Esophagus squamous epithelium (tissue), 5 donors: ENCODE measurements around the gene ERG28. TPM values are rescaled to one million over a fixed set of nuclear protein-coding genes. Genes with fewer than 3 reads are reported as not detected.
"Not testable (repeated sequence)": the region's sequence is repeated elsewhere in the genome, so short reads cannot be mapped to it uniquely, and the experiment has no call there.

Experiments used
- DNase-seq: peaks from one replicate; lab custom pipeline; 2025; lab: John Stamatoyannopoulos, UW
- H3K27ac ChIP-seq, 4 donors: fragments of 200-600 bp; sonication (generic); one replicate each; pipeline ENCODE4 v1.5.1; 2016 to 2019; ENCODE audit warnings: mild to moderate bottlenecking in 1 of 4
- H3K27me3 ChIP-seq, 4 donors: fragments of 200-600 bp; sonication (generic); 1 replicate in 3 of 4; 2 replicates in 1 of 4; pipeline versions ENCODE4 v1.5.1 to v1.6.0; 2017 to 2021; ENCODE audit warnings: antibody characterized with exemption in 1 of 4
- H3K36me3 ChIP-seq, 3 donors: fragments of 200-600 bp; sonication (generic); one replicate each; pipeline ENCODE4 v1.5.1; 2016 to 2019
- H3K4me1 ChIP-seq, 3 donors: fragments of 200-600 bp; sonication (generic); one replicate each; pipeline ENCODE4 v1.5.1; 2017 to 2019
- H3K4me3 ChIP-seq, 4 donors: fragments of 200-600 bp; sonication (generic); 1 replicate in 3 of 4; 2 replicates in 1 of 4; pipeline ENCODE4 v1.5.1; 2016 to 2019; ENCODE audit warnings: mild to moderate bottlenecking in 2 of 4, moderate library complexity in 1 of 4
- H3K9me3 ChIP-seq, 3 donors: fragments of 200-600 bp; sonication (generic); one replicate each; pipeline ENCODE4 v1.5.1; 2016 to 2019
- POLR2A ChIP-seq, 4 donors: fragments of 450-650 bp; IDR thresholded peaks; one replicate each; pipeline ENCODE4 v1.6.1; 2017; ENCODE audit warnings: antibody characterized with exemption in 4 of 4, mild to moderate bottlenecking in 4 of 4, moderate library complexity in 3 of 4
- WGBS, 2 donors: methylation state at CpG; one replicate each; pipeline ENCODE4 v1.1.5; 2018; 5-methylcytosine and 5-hydroxymethylcytosine counted together
- intact Hi-C: fragments of 100-400 bp; cut with DNase I; formaldehyde crosslinking; loops from one replicate; pipeline ENCODE4 v1.15.0; 2022
- small RNA-seq, 4 donors: library from RNA; depleted of rRNA; stranded (forward); fragments of <200 nt; gene quantifications; one replicate each; pipeline ENCODE3, GENCODE V24; 2016
- total RNA-seq, 4 donors: library from RNA; depleted of rRNA; stranded (reverse); fragments of >200 nt; gene quantifications; one replicate each; pipeline ENCODE4 v1.1.0, GENCODE V29; 2016
- TF ChIP-seq, protein P1 (sequence below), 6 experiments: fragments of 450-650 bp in 4 of 6; fragments of 200-600 bp in 2 of 6; sonication (generic) in 2 of 6; IDR thresholded peaks; one replicate each; pipeline ENCODE4 v1.5.1; 2016 to 2019; ENCODE audit warnings: antibody characterized with exemption in 6 of 6, mild to moderate bottlenecking in 4 of 6, moderate library complexity in 4 of 6
- donor health status: DM: yes; HTN: yes; CAD: no.

The ERG28 gene
- total RNA-seq, 4 donors from 2014 or later = 14.5 to 23.2 (median 19.4) TPM

GRCh38 chr14:75602503-75602902 lies 58.2 kb downstream of the ERG28 start:
- Histone ChIP-seq H3K27me3 (no peaks in the 10 kb centered on the region), H3K9me3 (no peaks in the 10 kb centered on the region), H3K27ac (no peak overlapping the region), H3K36me3 (no peaks in the 10 kb centered on the region), H3K4me3 (no peak overlapping the region), H3K4me1 (peaks cover 8 to 32% (median 25%) of the 10 kb centered on the region in 3 donors)
- 60 to 64% methylated on average over 3 of the region's 3 CpGs for WGBS, 2 donors
- TF ChIP-seq, protein P1, sequence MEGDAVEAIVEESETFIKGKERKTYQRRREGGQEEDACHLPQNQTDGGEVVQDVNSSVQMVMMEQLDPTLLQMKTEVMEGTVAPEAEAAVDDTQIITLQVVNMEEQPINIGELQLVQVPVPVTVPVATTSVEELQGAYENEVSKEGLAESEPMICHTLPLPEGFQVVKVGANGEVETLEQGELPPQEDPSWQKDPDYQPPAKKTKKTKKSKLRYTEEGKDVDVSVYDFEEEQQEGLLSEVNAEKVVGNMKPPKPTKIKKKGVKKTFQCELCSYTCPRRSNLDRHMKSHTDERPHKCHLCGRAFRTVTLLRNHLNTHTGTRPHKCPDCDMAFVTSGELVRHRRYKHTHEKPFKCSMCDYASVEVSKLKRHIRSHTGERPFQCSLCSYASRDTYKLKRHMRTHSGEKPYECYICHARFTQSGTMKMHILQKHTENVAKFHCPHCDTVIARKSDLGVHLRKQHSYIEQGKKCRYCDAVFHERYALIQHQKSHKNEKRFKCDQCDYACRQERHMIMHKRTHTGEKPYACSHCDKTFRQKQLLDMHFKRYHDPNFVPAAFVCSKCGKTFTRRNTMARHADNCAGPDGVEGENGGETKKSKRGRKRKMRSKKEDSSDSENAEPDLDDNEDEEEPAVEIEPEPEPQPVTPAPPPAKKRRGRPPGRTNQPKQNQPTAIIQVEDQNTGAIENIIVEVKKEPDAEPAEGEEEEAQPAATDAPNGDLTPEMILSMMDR (IDR thresholded peaks at IDR 0.05) = no peak
- TF ChIP-seq POLR2A (IDR thresholded peaks at IDR 0.05) = no peak
- DNase-seq = no peak
- intact Hi-C loops = no loop called here

GRCh38 chr14:75601061-75601460 lies 59.6 kb downstream of the ERG28 start:
- H3K36me3 ChIP-seq, intact Hi-C loops, H3K4me3 ChIP-seq, H3K9me3 ChIP-seq, DNase-seq, H3K27me3 ChIP-seq, H3K27ac ChIP-seq: not testable (repeated sequence)
- WGBS, 2 donors = 39 to 52% methylated on average over 6 of the region's 6 CpGs
- peaks cover 8 to 25% (median 18%) of the 10 kb centered on the region in 3 donors for H3K4me1 ChIP-seq

GRCh38 chr14:75600100-75600499 lies 60.6 kb downstream of the ERG28 start:
- H3K27me3 ChIP-seq, DNase-seq, H3K27ac ChIP-seq, H3K9me3 ChIP-seq, intact Hi-C loops, H3K4me3 ChIP-seq, H3K36me3 ChIP-seq: not testable (repeated sequence)
- 63 to 79% methylated on average over 1 of the region's 1 CpG for WGBS, 2 donors
- peaks cover 0 to 16% (median 9%) of the 10 kb centered on the region in 3 donors for H3K4me1 ChIP-seq

Small RNAs within 50 kb of the gene (small RNA-seq; reads per million reads assigned to genes)
- gene RNA5SP387 = 0 to 0.95 (median 0.16) reads per million in 4 donors

Other genes with a start within 250 kb of the ERG28 start
- 10 to 100 TPM; 20.9 to 41.8 (median 36.9) TPM for gene JDP2, start 232.9 kb downstream of the ERG28 start, total RNA-seq
- 10 to 100 TPM in 1 of 4 donors, 1 to 10 TPM in 3; 1.7 to 14.5 (median 6.8) TPM for gene BATF, start 138.4 kb downstream of the ERG28 start, total RNA-seq
- gene FLVCR2, start 82.3 kb downstream of the ERG28 start, total RNA-seq = 1 to 10 TPM; 1.1 to 7.6 (median 3.8) TPM
- gene TTLL5, start 370 bp upstream of the ERG28 start, total RNA-seq = 10 to 100 TPM; 14.2 to 27.1 (median 21.2) TPM